ENCODE data around the gene PPP1R15A.
A peak's percentile ranks its signal among the peaks of the same experiment; 100 is the strongest.
"Not testable (repeated sequence)": the region's sequence is repeated elsewhere in the genome, so short reads cannot be mapped to it uniquely, and the experiment has no call there.

PPP1R15A gene

DNA sequence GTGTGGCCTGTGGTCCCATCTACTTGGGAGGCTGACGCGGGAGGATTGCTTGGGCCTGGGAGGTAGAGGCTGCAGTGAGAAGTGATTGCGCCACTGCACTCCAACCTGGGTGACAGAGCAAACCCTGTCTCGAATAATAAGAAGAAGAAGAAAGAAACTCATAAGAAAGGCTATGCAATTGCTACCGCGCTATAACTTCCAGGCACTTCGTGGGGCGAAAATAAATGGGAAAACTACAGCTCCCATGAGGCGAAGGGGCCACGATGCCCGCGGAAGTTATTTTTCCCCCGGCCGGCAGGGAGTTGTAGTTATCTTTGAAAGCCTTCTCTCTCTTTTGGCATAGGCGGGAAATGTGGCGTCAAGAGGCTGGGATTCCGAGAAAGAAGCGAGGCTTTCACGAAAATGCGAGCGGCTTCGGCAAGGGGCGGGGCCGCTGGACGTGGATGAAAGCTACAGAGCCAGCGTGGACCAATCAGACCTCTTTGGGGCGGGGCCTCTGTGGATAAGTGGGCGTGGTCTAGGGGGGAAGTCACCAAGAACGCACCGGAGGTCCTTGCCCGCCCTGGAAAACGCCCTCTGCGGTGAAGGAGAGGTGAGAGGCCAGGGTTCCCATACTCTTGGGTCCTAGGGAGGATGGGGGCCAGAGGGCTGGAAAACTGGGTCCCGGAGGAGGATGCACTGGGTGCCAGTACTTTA is 27.7 kb downstream of the PPP1R15A start, which contains the start of gene NUCB1:
Gene NUCB1, plus strand, starts transcription at position 532 of the 696 bp plus-strand sequence. CDS start 485 bp downstream, outside the sequence.
- TF ChIP-seq, protein P1, sequence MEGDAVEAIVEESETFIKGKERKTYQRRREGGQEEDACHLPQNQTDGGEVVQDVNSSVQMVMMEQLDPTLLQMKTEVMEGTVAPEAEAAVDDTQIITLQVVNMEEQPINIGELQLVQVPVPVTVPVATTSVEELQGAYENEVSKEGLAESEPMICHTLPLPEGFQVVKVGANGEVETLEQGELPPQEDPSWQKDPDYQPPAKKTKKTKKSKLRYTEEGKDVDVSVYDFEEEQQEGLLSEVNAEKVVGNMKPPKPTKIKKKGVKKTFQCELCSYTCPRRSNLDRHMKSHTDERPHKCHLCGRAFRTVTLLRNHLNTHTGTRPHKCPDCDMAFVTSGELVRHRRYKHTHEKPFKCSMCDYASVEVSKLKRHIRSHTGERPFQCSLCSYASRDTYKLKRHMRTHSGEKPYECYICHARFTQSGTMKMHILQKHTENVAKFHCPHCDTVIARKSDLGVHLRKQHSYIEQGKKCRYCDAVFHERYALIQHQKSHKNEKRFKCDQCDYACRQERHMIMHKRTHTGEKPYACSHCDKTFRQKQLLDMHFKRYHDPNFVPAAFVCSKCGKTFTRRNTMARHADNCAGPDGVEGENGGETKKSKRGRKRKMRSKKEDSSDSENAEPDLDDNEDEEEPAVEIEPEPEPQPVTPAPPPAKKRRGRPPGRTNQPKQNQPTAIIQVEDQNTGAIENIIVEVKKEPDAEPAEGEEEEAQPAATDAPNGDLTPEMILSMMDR (IDR thresholded peaks at IDR 0.05; ENCODE audit: insufficient read depth, low read depth, low read length, missing control alignments): peak; percentile 32
- peak within 1 kb of the TSS; percentile 98 for H3K4me3 ChIP-seq (ENCODE audit: low read length)
- peak; percentile 99 for DNase-seq (ENCODE audit: low read depth)

DNA sequence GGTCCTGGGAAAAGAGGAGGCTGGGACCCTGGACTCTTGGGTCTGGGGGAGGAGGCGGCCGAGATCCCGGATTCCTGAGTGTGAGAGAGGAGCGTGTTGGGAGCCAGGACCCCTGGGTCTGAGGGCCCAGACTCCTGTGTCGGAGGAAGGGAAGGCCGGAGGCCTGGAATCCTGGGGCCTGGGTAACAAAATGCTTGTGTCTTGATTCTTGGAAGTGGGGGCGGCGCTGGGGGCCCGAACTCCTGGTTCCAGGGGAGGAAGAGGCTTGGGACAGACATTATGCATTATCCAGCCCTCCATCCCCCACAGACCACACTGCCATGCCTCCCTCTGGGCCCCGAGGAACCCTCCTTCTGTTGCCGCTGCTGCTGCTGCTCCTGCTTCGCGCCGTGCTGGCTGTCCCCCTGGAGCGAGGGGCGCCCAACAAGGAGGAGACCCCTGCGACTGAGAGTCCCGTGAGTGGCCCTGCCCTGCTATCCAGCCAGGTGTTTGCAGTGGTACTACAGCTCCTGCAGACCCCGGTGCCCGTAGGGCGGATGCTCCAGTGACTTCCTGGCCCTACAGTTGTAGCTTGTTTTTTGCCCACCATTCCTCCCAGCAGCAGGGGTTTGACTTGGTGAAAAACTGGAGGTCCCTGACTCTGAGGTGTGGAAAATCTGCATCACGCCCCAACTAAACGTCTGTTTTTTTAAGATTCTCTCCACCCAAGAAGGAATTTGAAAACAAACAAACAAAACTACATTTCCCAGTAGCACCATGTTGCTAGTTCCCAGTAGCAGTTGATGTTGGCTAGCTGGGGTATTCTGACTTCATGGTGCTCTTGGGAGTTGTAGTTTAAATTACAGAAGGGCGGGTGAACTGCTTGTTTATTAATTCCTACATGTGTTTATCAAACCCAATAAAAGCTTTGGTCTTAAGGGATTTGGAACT is 28.5 kb downstream of the PPP1R15A start:
- TF ChIP-seq, protein P1 (IDR thresholded peaks at IDR 0.05; ENCODE audit: insufficient read depth, low read depth, low read length, missing control alignments): no peak
- peak; percentile 49 for DNase-seq (ENCODE audit: low read depth)
- H3K4me3 ChIP-seq (ENCODE audit: low read length): peak overlapping the region; percentile 98

DNA sequence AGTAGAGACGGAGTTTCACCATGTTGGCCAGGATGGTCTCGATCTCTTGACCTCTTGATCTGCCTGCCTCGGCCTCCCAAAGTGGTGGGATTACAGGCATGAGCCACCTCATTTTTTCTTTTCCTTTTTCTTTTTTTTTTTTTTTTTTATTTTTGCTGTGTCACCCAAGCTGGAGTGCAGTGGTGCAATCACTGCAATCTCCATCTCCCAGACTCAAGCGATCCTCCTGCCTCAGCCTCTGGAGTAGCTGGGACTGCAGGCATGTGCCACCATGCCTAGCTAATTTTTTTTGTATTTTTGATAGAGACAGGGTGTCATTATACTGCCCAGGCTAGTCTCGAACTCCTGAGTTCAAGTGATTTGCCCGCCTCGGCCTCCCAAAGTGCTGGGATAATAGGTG is 30.1 kb downstream of the PPP1R15A start:
- not testable (repeated sequence) for H3K4me3 ChIP-seq (ENCODE audit: low read length); DNase-seq (ENCODE audit: low read depth)

DNA sequence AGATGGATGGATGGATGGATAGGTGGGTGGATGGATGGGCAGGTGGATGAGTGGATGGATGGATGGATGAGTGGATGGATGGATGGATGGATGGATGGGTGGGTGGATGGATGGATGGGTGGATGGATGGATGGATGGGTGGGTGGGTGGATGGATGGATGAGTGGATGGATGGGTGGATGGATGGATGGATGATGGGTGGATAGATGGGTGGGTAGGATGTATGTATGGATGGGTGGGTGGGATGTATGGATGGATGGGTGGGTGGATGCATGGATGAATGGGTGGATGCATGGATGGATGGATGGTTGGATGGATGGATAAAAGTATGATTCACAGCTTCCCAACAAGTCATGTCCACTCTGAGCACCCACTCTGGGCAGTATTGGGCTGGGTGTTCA is 31.6 kb downstream of the PPP1R15A start:
- not testable (repeated sequence) for H3K4me3 ChIP-seq (ENCODE audit: low read length); DNase-seq (ENCODE audit: low read depth)

DNA sequence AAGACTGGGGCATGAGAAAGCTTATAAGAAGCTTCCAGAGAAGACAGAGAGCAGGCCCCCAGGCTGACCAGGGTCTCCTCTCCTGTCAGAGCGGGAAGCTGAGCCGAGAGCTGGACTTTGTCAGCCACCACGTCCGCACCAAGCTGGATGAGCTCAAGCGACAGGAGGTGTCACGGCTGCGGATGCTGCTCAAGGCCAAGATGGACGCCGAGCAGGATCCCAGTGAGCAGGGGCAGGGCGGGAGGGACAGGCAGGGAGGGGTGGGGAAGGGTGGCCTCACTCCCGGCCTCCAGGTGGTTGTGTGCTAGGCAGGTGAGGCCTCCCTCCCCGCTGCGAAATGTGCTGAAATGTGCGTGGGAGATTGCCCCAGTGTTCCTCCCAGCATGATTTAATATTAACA is 33.4 kb downstream of the PPP1R15A start:
- no peak for DNase-seq (ENCODE audit: low read depth)
- TF ChIP-seq, protein P1 (IDR thresholded peaks at IDR 0.05; ENCODE audit: insufficient read depth, low read depth, low read length, missing control alignments): no peak
- no peak overlapping the region for H3K4me3 ChIP-seq (ENCODE audit: low read length)

DNA sequence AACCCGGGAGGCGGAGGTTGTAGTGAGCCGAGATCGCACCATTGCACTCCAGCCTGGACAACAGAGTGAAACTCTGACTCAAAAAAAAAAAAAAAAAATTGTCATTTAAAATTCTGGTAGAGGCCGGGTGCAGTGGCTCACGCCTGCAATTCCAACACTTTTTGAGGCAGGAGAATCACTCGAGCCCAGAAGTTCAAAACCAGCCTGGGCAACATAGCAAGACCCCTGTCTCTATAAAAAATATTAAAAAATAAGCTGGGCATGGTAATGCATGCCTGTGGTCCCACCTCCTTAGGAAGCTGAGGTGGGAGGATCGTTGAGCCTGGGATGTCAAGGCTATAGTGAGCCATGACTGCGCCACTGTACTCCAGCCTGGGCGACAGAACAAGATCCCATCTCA is 34.1 kb downstream of the PPP1R15A start:
- H3K4me3 ChIP-seq (ENCODE audit: low read length): no peak overlapping the region
- TF ChIP-seq, protein P1 (IDR thresholded peaks at IDR 0.05; ENCODE audit: insufficient read depth, low read depth, low read length, missing control alignments): no peak
- no peak for DNase-seq (ENCODE audit: low read depth)

DNA sequence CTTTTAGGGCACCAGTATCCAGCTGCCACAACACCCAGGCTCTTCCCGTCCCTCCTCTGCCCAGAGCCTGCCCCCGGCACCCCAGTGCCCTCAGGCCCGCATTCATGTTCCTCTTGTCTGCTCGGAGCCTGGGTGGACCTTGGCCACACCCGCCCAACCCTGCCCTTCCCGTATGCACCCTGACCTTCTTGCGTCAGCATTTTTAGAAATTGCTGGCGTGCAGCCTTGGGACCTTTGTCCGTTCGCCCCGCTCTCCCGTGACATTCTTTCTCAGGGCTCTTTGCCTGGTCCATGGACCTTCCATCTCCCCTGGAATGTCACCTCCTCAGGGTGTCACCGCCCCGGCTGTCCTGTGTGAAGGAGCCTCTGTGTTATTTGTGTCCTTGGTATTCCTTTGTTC is 35.5 kb downstream of the PPP1R15A start:
- TF ChIP-seq, protein P1 (IDR thresholded peaks at IDR 0.05; ENCODE audit: insufficient read depth, low read depth, low read length, missing control alignments): no peak
- H3K4me3 ChIP-seq (ENCODE audit: low read length): no peak overlapping the region
- no peak for DNase-seq (ENCODE audit: low read depth)

DNA sequence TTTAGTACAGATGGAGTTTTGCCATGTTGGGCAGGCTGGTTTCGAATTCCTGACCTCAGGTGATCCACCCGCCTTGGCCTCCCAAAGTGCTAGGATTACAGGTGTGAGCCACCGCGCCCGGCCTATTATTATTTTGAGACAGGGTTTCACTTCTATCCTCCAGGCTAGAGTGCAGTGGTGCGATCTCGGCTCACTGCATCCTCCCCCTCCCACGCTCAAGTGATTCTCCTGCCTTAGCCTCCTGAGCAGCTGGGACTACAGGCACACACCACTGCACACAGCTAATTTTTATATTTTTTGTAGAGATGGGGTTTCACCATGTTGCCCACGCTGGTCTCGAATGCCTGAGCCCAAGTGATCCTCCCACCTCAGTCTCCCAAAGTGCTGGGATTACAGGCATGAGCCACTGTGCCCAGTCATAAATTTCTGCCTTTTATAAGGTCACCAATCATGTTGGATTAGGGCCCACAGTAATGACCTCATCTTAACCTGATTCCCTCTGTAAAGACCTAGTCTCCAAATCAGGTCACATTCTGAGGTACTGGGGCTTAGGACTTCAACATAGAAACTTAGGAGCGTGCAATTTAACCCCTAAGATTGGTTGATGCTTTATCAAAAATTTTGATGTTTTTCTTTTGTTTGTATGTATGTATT is 37.3 kb downstream of the PPP1R15A start:
- not testable (repeated sequence) for DNase-seq (ENCODE audit: low read depth); H3K4me3 ChIP-seq (ENCODE audit: low read length)
